ENCODE measurements around the gene CRYGN.

GRCh38 chr7:151456276-151456675 lies 16.3 kb upstream of the CRYGN start:
- no peak for TF ChIP-seq CTCF (IDR thresholded peaks at IDR 0.05; ENCODE audit: low read depth, low read length, missing input control)
- no peak for TF ChIP-seq GABPA (IDR thresholded peaks at IDR 0.05 in 1 of 2, conservative IDR thresholded peaks at IDR 0.05 in 1 of 2)
- TF ChIP-seq JUND (IDR thresholded peaks at IDR 0.05) = no peak
- no peak for TF ChIP-seq TAF1 (conservative IDR thresholded peaks at IDR 0.05)
- TF ChIP-seq NR2F2 (IDR thresholded peaks at IDR 0.05) = no peak
- no peak for TF ChIP-seq REST (IDR thresholded peaks at IDR 0.05)
- TF ChIP-seq EGR1 (IDR thresholded peaks at IDR 0.05; ENCODE audit: low read depth in 2 of 2) = no peak

All from liver (tissue), 3 donors.